DOHH2 (cell line): Measurements from ENCODE around the gene FOXN3.

Experiments
- EZH2phosphoT487 ChIP-seq: fragments of 200-600 bp; sonication (generic); IDR thresholded peaks from 2 replicates; pipeline ENCODE4 v1.6.1; 2017; ENCODE audit warnings: borderline replicate concordance, mild to moderate bottlenecking, antibody characterized with exemption, low read length, moderate library complexity, mixed read lengths
- TF ChIP-seq, protein P1 (sequence below): fragments of 200-600 bp; sonication (generic); IDR thresholded peaks from one replicate; pipeline ENCODE4 v1.5.1; 2014; ENCODE audit warnings: antibody characterized with exemption, mild to moderate bottlenecking, low read depth, low read length; ENCODE audit not compliant: poor library complexity, severe bottlenecking

DNA sequence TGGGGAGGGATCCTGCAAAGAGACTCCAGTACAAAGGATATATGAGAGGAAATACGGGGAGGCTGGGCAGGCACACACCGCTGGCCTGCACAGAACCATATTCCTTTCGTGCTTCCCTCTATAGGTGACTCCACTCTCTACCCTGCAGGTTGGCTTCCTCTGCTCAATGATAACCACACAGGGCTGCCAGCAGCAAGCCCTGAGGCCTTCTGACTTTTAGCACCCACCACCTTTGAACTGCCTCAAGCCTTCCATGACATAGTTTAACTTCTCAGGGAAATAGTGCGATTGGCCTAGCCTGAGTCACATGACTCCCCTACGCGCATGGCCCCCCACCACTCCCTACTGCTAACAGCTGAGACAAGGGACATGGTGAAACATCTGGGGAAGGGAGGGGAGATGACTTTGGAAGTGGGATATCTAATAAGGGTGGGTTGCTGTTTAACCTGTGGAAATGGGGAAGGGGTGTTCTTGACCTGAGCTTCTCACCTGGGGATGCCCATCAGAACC, 3.0 kb upstream of the FOXN3 start:
- TF ChIP-seq, protein P1, sequence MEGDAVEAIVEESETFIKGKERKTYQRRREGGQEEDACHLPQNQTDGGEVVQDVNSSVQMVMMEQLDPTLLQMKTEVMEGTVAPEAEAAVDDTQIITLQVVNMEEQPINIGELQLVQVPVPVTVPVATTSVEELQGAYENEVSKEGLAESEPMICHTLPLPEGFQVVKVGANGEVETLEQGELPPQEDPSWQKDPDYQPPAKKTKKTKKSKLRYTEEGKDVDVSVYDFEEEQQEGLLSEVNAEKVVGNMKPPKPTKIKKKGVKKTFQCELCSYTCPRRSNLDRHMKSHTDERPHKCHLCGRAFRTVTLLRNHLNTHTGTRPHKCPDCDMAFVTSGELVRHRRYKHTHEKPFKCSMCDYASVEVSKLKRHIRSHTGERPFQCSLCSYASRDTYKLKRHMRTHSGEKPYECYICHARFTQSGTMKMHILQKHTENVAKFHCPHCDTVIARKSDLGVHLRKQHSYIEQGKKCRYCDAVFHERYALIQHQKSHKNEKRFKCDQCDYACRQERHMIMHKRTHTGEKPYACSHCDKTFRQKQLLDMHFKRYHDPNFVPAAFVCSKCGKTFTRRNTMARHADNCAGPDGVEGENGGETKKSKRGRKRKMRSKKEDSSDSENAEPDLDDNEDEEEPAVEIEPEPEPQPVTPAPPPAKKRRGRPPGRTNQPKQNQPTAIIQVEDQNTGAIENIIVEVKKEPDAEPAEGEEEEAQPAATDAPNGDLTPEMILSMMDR, result no peak
- no peak for TF ChIP-seq EZH2phosphoT487
